Common myeloid progenitor, CD34-positive (primary cell): ENCODE measurements around the gene NRG2.

Experiments used
- CTCF ChIA-PET: fragments of 350-600 bp; sonication (Branson Sonifier 250); formaldehyde crosslinking; loops from one replicate; lab custom pipeline; 2021; ENCODE audit warnings: antibody characterized with exemption; lab: Charles Lee
- POLR2A ChIA-PET: fragments of 350-600 bp; sonication (Branson Sonifier 250); formaldehyde crosslinking; loops from one replicate; lab custom pipeline; 2021; ENCODE audit warnings: antibody characterized with exemption; lab: Charles Lee
- DNase-seq, 3 donors: peaks; one replicate each; pipeline versions ENCODE4 v3.0.0 to v3.0.0-alpha.2; 2013
- H3K27ac ChIP-seq, 2 experiments: 1 replicate in 1 of 2; 2 replicates in 1 of 2; pipeline ENCODE4 v1.7.0; 2013; ENCODE audit warnings: inconsistent platforms in 2 of 2, low read length in 2 of 2, mild to moderate bottlenecking in 2 of 2, low read depth in 1 of 2, moderate library complexity in 1 of 2; ENCODE audit not compliant: severe bottlenecking in 2 of 2, insufficient read depth in 1 of 2, poor library complexity in 1 of 2
- H3K27me3 ChIP-seq, 5 experiments: replicated peaks in 2 of 5; 1 replicate in 3 of 5; 2 replicates in 2 of 5; pipeline versions ENCODE4 v1.6.1 to v1.7.0; 2013; ENCODE audit warnings: low read length in 4 of 5, mild to moderate bottlenecking in 2 of 5, moderate library complexity in 2 of 5, inconsistent platforms in 1 of 5; ENCODE audit not compliant: insufficient read depth in 5 of 5, control insufficient read depth in 4 of 5
- H3K36me3 ChIP-seq, 4 experiments: 1 replicate in 2 of 4; 2 replicates in 2 of 4; pipeline versions ENCODE4 v1.6.1 to v1.7.0; 2013; ENCODE audit warnings: low read length in 3 of 4, control low read depth in 1 of 4, mild to moderate bottlenecking in 1 of 4; ENCODE audit not compliant: control insufficient read depth in 4 of 4, insufficient read depth in 4 of 4
- H3K4me1 ChIP-seq, 4 experiments: 1 replicate in 3 of 4; 2 replicates in 1 of 4; pipeline versions ENCODE4 v1.6.1 to v1.7.1; 2013; ENCODE audit warnings: low read length in 3 of 4, mild to moderate bottlenecking in 3 of 4, control low read depth in 1 of 4, inconsistent platforms in 1 of 4, moderate library complexity in 1 of 4; ENCODE audit not compliant: control insufficient read depth in 4 of 4, insufficient read depth in 4 of 4; ENCODE audit errors: control extremely low read depth in 1 of 4
- H3K4me3 ChIP-seq, 7 experiments: 1 replicate in 4 of 7; 2 replicates in 3 of 7; pipeline versions ENCODE4 v1.5.1 to v1.7.0; 2013; ENCODE audit warnings: mild to moderate bottlenecking in 7 of 7, low read length in 6 of 7, moderate library complexity in 6 of 7, inconsistent platforms in 2 of 7, low read depth in 2 of 7, control low read depth in 1 of 7; ENCODE audit not compliant: insufficient read depth in 4 of 7, control insufficient read depth in 1 of 7; ENCODE audit errors: extremely low read depth in 1 of 7
- H3K9me3 ChIP-seq, 5 experiments: 1 replicate in 4 of 5; 2 replicates in 1 of 5; pipeline versions ENCODE4 v1.6.1 to v1.7.1; 2013; ENCODE audit warnings: low read length in 4 of 5, mild to moderate bottlenecking in 2 of 5, inconsistent platforms in 1 of 5, low read depth in 1 of 5, moderate library complexity in 1 of 5; ENCODE audit not compliant: control insufficient read depth in 4 of 5, insufficient read depth in 2 of 5; ENCODE audit errors: control extremely low read depth in 1 of 5
- WGBS: methylation state at CpG from one replicate; pipeline ENCODE4 v1.1.5; 2013; ENCODE audit not compliant: insufficient coverage; 5-methylcytosine and 5-hydroxymethylcytosine counted together

Gene NRG2

DNA sequence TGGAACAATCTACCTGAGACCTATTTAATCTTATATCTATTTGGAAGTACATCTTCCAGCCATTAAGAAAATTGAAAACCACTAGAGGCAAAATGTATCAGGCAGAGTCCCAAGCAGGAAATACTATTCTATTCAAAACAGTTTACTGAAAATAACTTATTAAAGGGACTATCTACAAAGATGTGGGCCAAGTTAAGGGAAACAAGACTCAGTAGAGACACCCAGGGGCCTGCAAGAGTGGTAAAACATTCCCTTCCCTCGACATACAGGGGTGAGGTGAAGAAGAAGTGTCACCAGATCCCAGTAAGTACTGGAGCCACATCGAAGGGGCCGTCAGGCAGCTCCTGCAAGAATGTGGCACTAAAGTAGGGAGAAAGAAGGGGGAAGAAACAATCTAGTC, 12.1 kb upstream of the NRG2 start:
- POLR2A ChIA-PET, result no interaction called here
- 40% methylated on average over 1 of the region's 3 CpGs for WGBS
- H3K9me3 ChIP-seq, result peaks cover 0 to 1% (median 0%) of the 10 kb centered on the region in 5 experiments
- H3K27me3 ChIP-seq, result peaks cover 8 to 39% (median 24%) of the 10 kb centered on the region in 5 experiments
- H3K36me3 ChIP-seq, result no peaks in the 10 kb centered on the region
- no peak overlapping the region for H3K4me3 ChIP-seq
- H3K4me1 ChIP-seq, result no peaks in the 10 kb centered on the region
- DNase-seq, result no peak
- no peak overlapping the region for H3K27ac ChIP-seq
- CTCF ChIA-PET, result interaction anchor here (0.7 to 1.6 kb wide), 6 partner anchors 11 to 280 kb away, joined by 3 to 5 read pairs (median 3); partner anchors contain the start of gene NRG2

DNA sequence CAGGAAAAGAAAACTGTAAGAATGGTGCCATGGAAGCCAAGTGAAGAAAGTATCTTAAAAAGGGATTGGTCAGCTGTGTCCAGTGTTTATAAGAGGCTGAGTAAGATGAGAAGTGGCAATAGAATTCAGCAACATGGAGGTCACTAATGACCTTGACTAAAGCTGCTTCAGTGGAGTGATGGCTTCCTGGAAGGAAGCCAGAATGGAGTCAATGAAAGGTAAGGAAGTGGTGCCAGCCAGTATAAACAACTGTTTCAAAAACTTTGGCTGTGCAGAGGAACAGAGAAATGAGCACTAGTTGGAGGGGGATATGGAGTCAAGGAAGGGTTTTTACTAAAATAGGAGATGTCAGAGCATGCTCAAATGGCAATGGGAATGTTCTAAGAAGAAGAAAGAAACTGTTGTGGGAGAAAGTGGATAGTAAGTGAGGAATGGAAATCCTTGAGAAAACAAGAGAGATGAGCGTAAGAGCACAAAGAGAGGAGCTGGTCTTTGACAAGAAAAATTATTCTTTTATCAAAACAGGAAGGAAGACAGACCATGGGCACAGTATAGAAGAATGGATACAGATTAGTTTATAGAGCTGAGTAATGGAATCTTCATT, 11.1 kb upstream of the NRG2 start:
- Histone ChIP-seq H3K27me3 (peaks cover 6 to 33% (median 21%) of the 10 kb centered on the region in 5 experiments), H3K27ac (no peak overlapping the region), H3K4me1 (no peaks in the 10 kb centered on the region), H3K9me3 (peaks cover 0 to 1% (median 0%) of the 10 kb centered on the region in 5 experiments), H3K36me3 (no peaks in the 10 kb centered on the region), H3K4me3 (no peak overlapping the region)
- no peak for DNase-seq
- CTCF ChIA-PET, result interaction anchor here (0.6 to 1.6 kb wide), 3 partner anchors 10 to 86 kb away, joined by 3 to 5 read pairs (median 3); partner anchors contain the start of gene NRG2
- POLR2A ChIA-PET, result no interaction called here
- WGBS, result 88% methylated on average over 1 of the region's 1 CpG

DNA sequence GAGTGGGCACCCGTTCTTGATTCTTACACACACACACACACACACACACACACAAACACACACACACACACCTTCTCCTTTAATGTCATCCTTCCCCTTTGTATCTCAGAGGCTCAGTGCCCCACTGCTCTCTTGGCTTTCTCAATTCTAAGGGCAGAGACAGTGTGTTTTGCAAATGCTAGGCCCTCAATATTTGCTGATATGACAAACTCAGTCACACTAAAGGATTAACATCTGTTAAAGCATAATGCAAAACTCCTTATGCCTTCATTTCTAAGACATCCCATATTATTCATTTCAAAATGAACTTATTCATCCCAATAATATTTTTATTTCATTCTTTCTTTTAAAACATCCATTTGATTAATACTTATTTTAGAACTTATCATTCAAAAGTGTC, 8.9 kb upstream of the NRG2 start:
- CTCF ChIA-PET, result no interaction called here

DNA sequence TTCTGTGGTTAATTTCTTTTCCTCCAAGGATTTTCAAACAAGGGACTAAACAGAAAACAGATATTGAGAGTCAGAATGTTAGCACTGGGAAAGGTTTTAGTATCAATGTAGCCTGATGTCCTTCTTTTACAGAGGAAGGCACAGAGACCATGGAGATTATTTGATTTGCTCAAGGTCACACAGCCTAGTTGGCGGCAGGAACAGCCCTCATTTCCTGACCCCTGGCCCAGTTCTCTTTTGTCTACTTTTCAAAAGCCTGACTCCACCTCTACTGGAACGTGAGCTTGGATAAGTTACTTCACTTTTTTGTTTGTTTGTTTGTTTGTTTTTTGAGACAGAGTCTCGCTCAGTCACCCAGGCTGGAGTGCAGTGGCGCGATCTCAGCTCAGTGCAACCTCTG, 6.6 kb upstream of the NRG2 start:
- ChIA-PET CTCF (no interaction called here), POLR2A (no interaction called here)
- H3K4me3 ChIP-seq, result no peak overlapping the region
- no peaks in the 10 kb centered on the region for H3K36me3 ChIP-seq
- WGBS, result 94% methylated on average over 4 of the region's 5 CpGs
- peaks cover 9 to 22% (median 13%) of the 10 kb centered on the region in 5 experiments for H3K27me3 ChIP-seq
- no peak for DNase-seq
- no peak overlapping the region for H3K27ac ChIP-seq
- no peaks in the 10 kb centered on the region for H3K9me3 ChIP-seq
- H3K4me1 ChIP-seq, result no peaks in the 10 kb centered on the region

More for the DNA sequence above, 8.9 kb upstream of the NRG2 start:
- 80% methylated on average over 1 of the region's 1 CpG for WGBS
- no peak for DNase-seq
- H3K27me3 ChIP-seq, result peaks cover 0 to 17% (median 9%) of the 10 kb centered on the region in 5 experiments
- POLR2A ChIA-PET, result no interaction called here
- H3K27ac ChIP-seq, result no peak overlapping the region
- no peaks in the 10 kb centered on the region for H3K36me3 ChIP-seq
- H3K9me3 ChIP-seq, result peaks cover 0 to 1% (median 0%) of the 10 kb centered on the region in 5 experiments
- no peaks in the 10 kb centered on the region for H3K4me1 ChIP-seq
- H3K4me3 ChIP-seq, result no peak overlapping the region

DNA sequence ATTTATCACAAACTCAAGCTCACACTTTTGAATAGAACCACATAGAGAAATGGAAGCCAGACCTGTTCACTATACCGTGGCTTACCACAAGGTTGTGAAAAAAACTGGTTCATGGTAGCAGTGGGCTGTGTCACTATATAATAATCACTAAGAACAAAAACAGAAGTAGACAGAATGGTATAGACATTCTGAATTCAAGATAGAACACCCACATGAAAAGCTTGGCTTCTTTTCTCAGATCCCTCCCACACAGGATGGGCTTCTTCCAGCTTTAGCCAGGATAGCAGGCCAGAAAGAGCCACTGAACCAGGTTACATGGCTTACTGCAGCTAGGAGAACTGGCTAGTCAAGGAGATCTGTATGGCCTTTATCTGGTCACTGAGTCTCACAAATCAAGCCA, 6.1 kb upstream of the NRG2 start:
- H3K27ac ChIP-seq, result no peak overlapping the region
- no CpG with 5 or more reads among the region's 1 CpG for WGBS
- H3K4me3 ChIP-seq, result no peak overlapping the region
- peak in 2 of 3 donors; percentile 28 to 41 for DNase-seq
- no peaks in the 10 kb centered on the region for H3K9me3 ChIP-seq
- H3K36me3 ChIP-seq, result no peaks in the 10 kb centered on the region
- ChIA-PET CTCF (no interaction called here), POLR2A (no interaction called here)
- H3K27me3 ChIP-seq, result peaks cover 13 to 28% (median 18%) of the 10 kb centered on the region in 5 experiments
- no peaks in the 10 kb centered on the region for H3K4me1 ChIP-seq

- H3K27ac ChIP-seq, result no peak overlapping the region
- H3K4me3 ChIP-seq, result no peak overlapping the region
- ChIA-PET CTCF (interaction anchor here (0.7 to 2.1 kb wide), 10 partner anchors 11 to 147 kb away, joined by 3 to 7 read pairs (median 3); no protein-coding TSS in a partner anchor), POLR2A (interaction anchor here (0.5 kb wide), 1 partner anchor 108 kb away, joined by 5 read pairs; no protein-coding TSS in a partner anchor)
- H3K9me3 ChIP-seq, result no peaks in the 10 kb centered on the region
- H3K27me3 ChIP-seq, result peaks cover 25 to 63% (median 27%) of the 10 kb centered on the region in 5 experiments
- H3K4me1 ChIP-seq, result peaks cover 0 to 25% (median 15%) of the 10 kb centered on the region in 4 experiments
- H3K36me3 ChIP-seq, result no peaks in the 10 kb centered on the region
- no CpG with 5 or more reads among the region's 1 CpG for WGBS
- DNase-seq, result no peak
These were observed 942 bp upstream of the NRG2 start for GRCh38 chr5:140044041-140044440.

- ChIA-PET CTCF (interaction anchor here (0.9 to 2.1 kb wide), 10 partner anchors 12 to 178 kb away, joined by 3 to 7 read pairs (median 3); no protein-coding TSS in a partner anchor), POLR2A (no interaction called here)
- Histone ChIP-seq H3K27me3 (peaks cover 25 to 63% (median 28%) of the 10 kb centered on the region in 5 experiments), H3K4me3 (peak overlapping the region in 4 of 7 experiments; percentile 40 to 72 (median 62)), H3K9me3 (no peaks in the 10 kb centered on the region), H3K4me1 (peaks cover 3 to 26% (median 15%) of the 10 kb centered on the region in 4 experiments), H3K27ac (no peak overlapping the region), H3K36me3 (no peaks in the 10 kb centered on the region)
- DNase-seq, result no peak
- 0% methylated on average over 3 of the region's 12 CpGs for WGBS
These were observed 391 bp upstream of the NRG2 start for GRCh38 chr5:140043508-140043872.
